GM18498 (cell line): ENCODE data around the gene JMJD7.

Experiments used
- ATAC-seq: cut with Tn5 transposase; IDR thresholded peaks from one replicate; pipeline ENCODE4 v1.9.1; 2021; ENCODE audit warnings: mild to moderate bottlenecking, moderate library complexity; ENCODE audit not compliant: unreplicated experiment

The JMJD7 gene

GRCh38 chr15:41839781-41840491 lies 12.0 kb downstream of the JMJD7 start:
- no peak for ATAC-seq

GRCh38 chr15:41840673-41841072 lies 12.8 kb downstream of the JMJD7 start:
- no peak for ATAC-seq

- no peak for ATAC-seq
These were observed 13.2 kb downstream of the JMJD7 start for GRCh38 chr15:41841131-41841530.

- ATAC-seq, result no peak
These were observed 14.3 kb downstream of the JMJD7 start for GRCh38 chr15:41842229-41842628.

- no peak for ATAC-seq
These were observed 15.7 kb downstream of the JMJD7 start for GRCh38 chr15:41843571-41843970.

- ATAC-seq, result no peak
These were observed 16.9 kb downstream of the JMJD7 start for GRCh38 chr15:41844814-41845213.

- ATAC-seq, result no peak
These were observed 19.3 kb downstream of the JMJD7 start for GRCh38 chr15:41847206-41847605.

GRCh38 chr15:41847981-41848380 lies 20.1 kb downstream of the JMJD7 start:
- ATAC-seq, result no peak

GRCh38 chr15:41848631-41849030 lies 20.7 kb downstream of the JMJD7 start:
- ATAC-seq, result no peak

- ATAC-seq, result no peak
These were observed 21.3 kb downstream of the JMJD7 start for GRCh38 chr15:41849204-41849603.

- ATAC-seq, result no peak
These were observed 22.0 kb downstream of the JMJD7 start for GRCh38 chr15:41849861-41850260.

- ATAC-seq, result no peak
These were observed 22.7 kb downstream of the JMJD7 start for GRCh38 chr15:41850482-41851166.

GRCh38 chr15:41851167-41851523 lies 23.3 kb downstream of the JMJD7 start:
- no peak for ATAC-seq

- ATAC-seq, result no peak
These were observed 24.0 kb downstream of the JMJD7 start for GRCh38 chr15:41851755-41852370.

- ATAC-seq, result no peak
These were observed 25.1 kb downstream of the JMJD7 start for GRCh38 chr15:41852736-41853590.

- no peak for ATAC-seq
These were observed 25.9 kb downstream of the JMJD7 start for GRCh38 chr15:41853831-41854230.

- no peak for ATAC-seq
These were observed 26.6 kb downstream of the JMJD7 start for GRCh38 chr15:41854443-41854842.

- no peak for ATAC-seq
These were observed 27.5 kb downstream of the JMJD7 start for GRCh38 chr15:41855261-41855961.

- ATAC-seq, result no peak
These were observed 28.4 kb downstream of the JMJD7 start for GRCh38 chr15:41856262-41856661.

- no peak for ATAC-seq
These were observed 28.8 kb downstream of the JMJD7 start for GRCh38 chr15:41856716-41857115.

- ATAC-seq, result no peak
These were observed 29.4 kb downstream of the JMJD7 start for GRCh38 chr15:41857316-41857715.
